LNCaP clone FGC (cell line): ENCODE data around the gene FAM120A.

Source experiments
- DNase-seq: peaks from one replicate; pipeline ENCODE4 v3.0.0-alpha.2; 2011; ENCODE audit warnings: low read depth
- H3K4me3 ChIP-seq: 2 replicates; pipeline ENCODE4 v1.5.1; 2011; ENCODE audit warnings: mild to moderate bottlenecking, low read depth, low read length, control low read depth
- TF ChIP-seq, protein P1 (sequence below): IDR thresholded peaks from 2 replicates; pipeline ENCODE4 v1.5.1; 2012; ENCODE audit warnings: mild to moderate bottlenecking; ENCODE audit not compliant: control insufficient read depth, insufficient read depth; ENCODE audit errors: extremely low read depth

FAM120A gene

DNA sequence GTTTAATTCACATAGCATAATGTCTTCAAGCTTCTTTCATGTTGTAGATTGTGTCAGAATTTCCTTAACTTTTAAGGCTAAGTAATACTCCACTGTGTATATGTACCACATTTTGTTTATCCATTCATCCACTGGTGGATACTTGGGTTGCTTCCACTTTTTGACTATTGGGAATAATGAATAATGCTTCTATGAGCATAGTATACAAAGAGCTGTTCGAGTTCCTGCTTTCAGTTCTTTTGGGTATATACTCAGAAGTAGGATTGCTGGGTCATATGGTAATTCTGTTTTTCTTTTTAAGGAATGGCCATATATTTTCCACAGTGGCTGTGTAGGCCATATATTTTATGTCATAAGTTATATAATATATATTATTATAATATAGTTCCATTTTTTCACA lies 5.5 kb downstream of the FAM120A start:
- TF ChIP-seq, protein P1, sequence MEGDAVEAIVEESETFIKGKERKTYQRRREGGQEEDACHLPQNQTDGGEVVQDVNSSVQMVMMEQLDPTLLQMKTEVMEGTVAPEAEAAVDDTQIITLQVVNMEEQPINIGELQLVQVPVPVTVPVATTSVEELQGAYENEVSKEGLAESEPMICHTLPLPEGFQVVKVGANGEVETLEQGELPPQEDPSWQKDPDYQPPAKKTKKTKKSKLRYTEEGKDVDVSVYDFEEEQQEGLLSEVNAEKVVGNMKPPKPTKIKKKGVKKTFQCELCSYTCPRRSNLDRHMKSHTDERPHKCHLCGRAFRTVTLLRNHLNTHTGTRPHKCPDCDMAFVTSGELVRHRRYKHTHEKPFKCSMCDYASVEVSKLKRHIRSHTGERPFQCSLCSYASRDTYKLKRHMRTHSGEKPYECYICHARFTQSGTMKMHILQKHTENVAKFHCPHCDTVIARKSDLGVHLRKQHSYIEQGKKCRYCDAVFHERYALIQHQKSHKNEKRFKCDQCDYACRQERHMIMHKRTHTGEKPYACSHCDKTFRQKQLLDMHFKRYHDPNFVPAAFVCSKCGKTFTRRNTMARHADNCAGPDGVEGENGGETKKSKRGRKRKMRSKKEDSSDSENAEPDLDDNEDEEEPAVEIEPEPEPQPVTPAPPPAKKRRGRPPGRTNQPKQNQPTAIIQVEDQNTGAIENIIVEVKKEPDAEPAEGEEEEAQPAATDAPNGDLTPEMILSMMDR, result no peak
- H3K4me3 ChIP-seq, result no peak overlapping the region

DNA sequence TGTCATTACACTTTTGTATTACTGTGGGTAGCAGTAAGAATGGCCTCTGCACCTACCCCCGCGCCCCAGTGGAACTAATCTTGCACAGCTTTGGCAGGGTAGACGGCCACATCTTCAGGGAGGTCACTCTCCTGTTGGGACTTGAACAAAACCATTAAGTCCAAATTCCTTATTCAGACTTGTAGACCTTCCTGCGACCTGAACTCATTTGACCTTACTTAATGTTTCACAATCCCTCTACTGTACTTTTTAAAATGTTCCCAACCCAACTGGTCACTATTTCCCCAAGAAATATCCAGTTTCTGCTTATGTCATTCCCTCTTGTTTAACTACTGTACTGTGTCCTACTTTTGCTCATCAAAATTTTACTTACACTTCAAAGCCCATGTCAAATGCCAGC lies 7.2 kb downstream of the FAM120A start:
- no peak overlapping the region for H3K4me3 ChIP-seq
- TF ChIP-seq, protein P1, result no peak
- no peak for DNase-seq

More for the DNA sequence above, 5.5 kb downstream of the FAM120A start:
- no peak for DNase-seq

DNA sequence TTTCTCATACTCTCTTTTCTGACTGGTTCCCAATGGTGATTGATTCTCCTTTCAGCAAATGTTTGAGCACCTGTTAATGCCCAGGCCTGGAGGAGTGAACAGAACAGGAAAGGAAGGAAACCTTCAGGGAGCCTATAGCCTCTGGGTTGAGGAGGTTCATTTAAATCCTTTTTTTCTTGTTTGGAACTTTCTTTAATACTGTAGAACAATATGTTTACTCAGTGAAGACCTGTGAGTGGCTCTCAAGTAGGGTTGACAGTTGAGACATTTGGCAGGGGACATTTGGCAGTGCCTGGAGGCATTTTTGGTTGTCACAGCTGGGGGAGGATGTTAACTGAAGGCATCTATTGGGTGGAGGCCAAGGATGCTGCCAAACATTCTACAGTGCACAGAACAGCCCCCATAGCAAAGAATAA lies 8.0 kb downstream of the FAM120A start:
- H3K4me3 ChIP-seq, result no peak overlapping the region
- TF ChIP-seq, protein P1, result no peak
- DNase-seq, result no peak

DNA sequence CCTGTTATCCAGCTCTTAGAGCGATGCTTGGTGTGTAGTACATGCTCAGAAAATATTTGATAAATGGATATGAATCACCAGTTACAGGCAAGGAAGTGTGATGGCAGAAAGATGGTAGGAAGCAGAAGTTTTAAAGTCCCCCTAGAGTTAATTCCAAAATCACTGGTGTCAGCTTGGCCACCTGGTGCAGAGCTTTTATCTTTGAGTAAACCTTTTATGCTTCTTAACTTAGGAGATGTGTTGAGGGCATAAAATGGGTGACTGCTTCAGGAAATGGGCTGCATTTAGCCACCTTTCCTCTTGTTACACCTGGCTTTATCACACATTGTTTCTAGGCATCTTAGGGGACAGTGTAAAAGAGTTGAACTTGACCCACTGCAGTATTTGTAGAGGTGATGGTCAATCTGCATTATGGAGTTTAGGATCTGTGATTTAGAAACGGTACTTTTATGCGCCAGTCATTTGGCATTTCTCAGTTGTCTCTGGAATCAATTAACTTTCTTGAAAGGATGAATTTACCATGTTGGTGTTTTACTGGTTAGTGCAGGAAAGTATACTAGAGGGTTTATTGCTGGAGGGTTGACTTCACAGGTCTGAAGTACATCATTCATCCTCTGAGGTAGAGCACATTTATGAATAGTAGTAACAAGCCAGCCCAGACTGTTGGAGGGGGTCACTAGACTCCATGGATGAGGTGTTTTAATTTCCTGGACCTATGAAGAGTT lies 9.4 kb downstream of the FAM120A start:
- DNase-seq, result no peak
- no peak overlapping the region for H3K4me3 ChIP-seq
- TF ChIP-seq, protein P1, result no peak

DNA sequence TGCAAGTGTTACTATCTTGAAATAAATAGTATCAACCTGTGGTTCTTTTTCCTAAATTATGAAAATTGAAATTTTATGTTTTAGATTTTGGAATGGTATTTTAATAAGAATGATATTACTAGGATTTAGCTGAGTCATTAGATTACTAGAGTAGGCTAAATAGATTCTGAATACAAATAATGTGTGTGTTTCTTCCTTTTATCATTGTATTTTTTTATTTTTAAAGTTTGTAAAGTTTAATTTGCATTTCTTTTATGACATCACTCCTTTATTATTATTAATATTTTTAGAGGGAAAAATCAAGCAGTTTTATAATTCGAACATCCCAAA lies 9.9 kb downstream of the FAM120A start:
- TF ChIP-seq, protein P1, result no peak
- H3K4me3 ChIP-seq, result no peak overlapping the region

DNA sequence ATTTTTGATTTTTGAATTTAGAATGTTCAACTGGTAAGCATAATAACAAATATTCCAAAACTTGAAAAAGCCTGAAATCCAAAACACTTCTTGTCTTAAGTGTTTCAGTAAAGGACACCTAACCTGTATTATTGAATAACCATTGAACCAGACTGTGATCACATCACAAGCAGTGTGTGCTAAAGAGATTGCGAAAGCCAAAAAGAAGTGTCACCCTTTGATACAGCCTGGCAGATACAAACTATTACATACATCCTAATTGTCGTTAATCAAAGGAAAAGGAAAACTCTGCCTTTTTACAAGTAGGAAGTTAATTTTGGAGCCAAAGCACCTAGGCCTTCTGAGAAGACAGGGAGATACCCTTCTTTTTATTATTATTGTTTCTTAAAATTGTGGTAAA lies 10.3 kb downstream of the FAM120A start:
- DNase-seq, result no peak
- H3K4me3 ChIP-seq, result no peak overlapping the region
- TF ChIP-seq, protein P1, result no peak

More for the DNA sequence above, 9.9 kb downstream of the FAM120A start:
- no peak for DNase-seq
